Measurements from ENCODE around the gene EEPD1. TPM values are rescaled to one million over a fixed set of nuclear protein-coding genes. Genes with fewer than 3 reads are reported as not detected.

EEPD1 gene
- total RNA-seq, 2 donors from 2014 or later: 21.9 to 30.1 TPM

- H3K27me3 ChIP-seq (replicated peaks; ENCODE audit: insufficient read depth): no peaks in the 10 kb centered on the region
- H3K4me1 ChIP-seq (replicated peaks): no peaks in the 10 kb centered on the region
- intact Hi-C loops (cut with DNase I): no loop called here
- H3K27ac ChIP-seq: no peak overlapping the region
- no peak overlapping the region for H3K4me3 ChIP-seq
- H3K9me3 ChIP-seq: no peaks in the 10 kb centered on the region
- TF ChIP-seq POLR2A (IDR thresholded peaks at IDR 0.05): no peak
- no peak for TF ChIP-seq CTCF (IDR thresholded peaks at IDR 0.05)
- TF ChIP-seq POLR2AphosphoS5 (IDR thresholded peaks at IDR 0.05): no peak
- WGBS: 59% methylated on average over 9 of the region's 9 CpGs
- no peaks in the 10 kb centered on the region for H3K36me3 ChIP-seq
- no peak for DNase-seq (ENCODE audit: low spot score)
Observed at GRCh38 chr7:36115448-36116321, 37.4 kb upstream of the EEPD1 start.

GRCh38 chr7:36116347-36117202 lies 36.5 kb upstream of the EEPD1 start:
- Histone ChIP-seq H3K4me1 (replicated peaks) (no peaks in the 10 kb centered on the region), H3K27ac (no peak overlapping the region), H3K27me3 (replicated peaks; ENCODE audit: insufficient read depth) (no peaks in the 10 kb centered on the region), H3K9me3 (no peaks in the 10 kb centered on the region), H3K4me3 (no peak overlapping the region), H3K36me3 (no peaks in the 10 kb centered on the region)
- intact Hi-C loops (cut with DNase I): no loop called here
- 48% methylated on average over 5 of the region's 5 CpGs for WGBS
- TF ChIP-seq CTCF (IDR thresholded peaks at IDR 0.05) (no peak), POLR2A (IDR thresholded peaks at IDR 0.05) (no peak), POLR2AphosphoS5 (IDR thresholded peaks at IDR 0.05) (no peak)
- DNase-seq (ENCODE audit: low spot score): no peak

- H3K27ac ChIP-seq: no peak overlapping the region
- DNase-seq (ENCODE audit: low spot score): no peak
Observed at GRCh38 chr7:36117203-36117840, 35.7 kb upstream of the EEPD1 start.

GRCh38 chr7:36118344-36118743 lies 34.7 kb upstream of the EEPD1 start:
- Histone ChIP-seq H3K36me3 (no peaks in the 10 kb centered on the region), H3K27me3 (replicated peaks; ENCODE audit: insufficient read depth) (no peaks in the 10 kb centered on the region)
- WGBS: 100% methylated on average over 1 of the region's 1 CpG

More at GRCh38 chr7:36117203-36117840, 35.7 kb upstream of the EEPD1 start:
- Histone ChIP-seq H3K4me3 (no peak overlapping the region), H3K27me3 (replicated peaks; ENCODE audit: insufficient read depth) (no peaks in the 10 kb centered on the region), H3K9me3 (no peaks in the 10 kb centered on the region), H3K36me3 (no peaks in the 10 kb centered on the region), H3K4me1 (replicated peaks) (no peaks in the 10 kb centered on the region)
- 90% methylated on average over 6 of the region's 6 CpGs for WGBS
- intact Hi-C loops (cut with DNase I): no loop called here
- TF ChIP-seq POLR2AphosphoS5 (IDR thresholded peaks at IDR 0.05): no peak
- no peak for TF ChIP-seq POLR2A (IDR thresholded peaks at IDR 0.05)
- TF ChIP-seq CTCF (IDR thresholded peaks at IDR 0.05): no peak

More at GRCh38 chr7:36118344-36118743, 34.7 kb upstream of the EEPD1 start:
- Histone ChIP-seq H3K4me1 (replicated peaks) (no peaks in the 10 kb centered on the region), H3K4me3 (no peak overlapping the region), H3K27ac (no peak overlapping the region), H3K9me3 (no peaks in the 10 kb centered on the region)
- no peak for DNase-seq (ENCODE audit: low spot score)
- intact Hi-C loops (cut with DNase I): no loop called here
- TF ChIP-seq POLR2A (IDR thresholded peaks at IDR 0.05) (no peak), POLR2AphosphoS5 (IDR thresholded peaks at IDR 0.05) (no peak), CTCF (IDR thresholded peaks at IDR 0.05) (no peak)
